Testis (tissue), 2 donors: ENCODE data around the gene DOK1.

Experiments
- CTCF ChIP-seq, 3 experiments: fragments of 450-650 bp in 2 of 3; fragments of 200-600 bp in 1 of 3; sonication (generic) in 1 of 3; IDR thresholded peaks; one replicate each; pipeline ENCODE4 v1.5.1; 2016 to 2019; ENCODE audit warnings: antibody characterized with exemption in 3 of 3, mild to moderate bottlenecking in 2 of 3, moderate library complexity in 1 of 3
- POLR2A ChIP-seq: fragments of 450-650 bp; IDR thresholded peaks from one replicate; pipeline ENCODE4 v1.6.1; 2017; ENCODE audit warnings: antibody characterized with exemption, mild to moderate bottlenecking, moderate library complexity

DNA sequence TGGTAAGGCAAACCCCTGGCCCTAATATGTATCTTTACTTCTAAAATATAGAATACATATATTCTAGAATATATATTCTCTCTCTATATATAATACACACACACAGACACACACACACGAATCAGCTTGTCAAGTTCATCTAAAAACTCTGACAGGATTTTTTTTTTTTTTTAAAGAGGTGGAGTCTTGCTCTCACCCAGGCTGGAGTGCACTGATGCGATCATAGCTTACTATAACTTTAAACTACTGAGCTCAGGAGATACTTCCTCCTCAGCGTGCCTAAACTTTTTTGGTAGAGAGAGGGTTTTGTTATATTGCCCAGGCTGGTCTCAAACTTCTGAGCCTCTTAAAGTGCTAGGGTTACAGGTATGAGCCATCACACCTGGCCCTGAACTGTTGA lies 45.2 kb downstream of the DOK1 start:
- no peak for TF ChIP-seq POLR2A
- no peak for TF ChIP-seq CTCF (IDR thresholded peaks at IDR 0.05)
